K562 (cell line): Measurements from ENCODE around the gene COL4A6. TPM values are rescaled to one million over a fixed set of nuclear protein-coding genes. Genes with fewer than 3 reads are reported as not detected.

Experiments
- ATAC-seq: fragments of 200-7000 bp; cut with Tn5 transposase; 3 replicates; pipeline ENCODE4 v1.9.1; 2020; ENCODE audit warnings: moderate library complexity
- BruUV-seq: library from RNA; stranded (reverse); fragments of 400-500 nt; replicated peaks from 2 replicates; lab custom pipeline; 2021; lab: Mats Ljungman, UMichigan
- CTCF ChIA-PET: fragments of 300-600 bp; formaldehyde crosslinking; extraction: SDS; loops from one replicate; lab custom pipeline; 2021; ENCODE audit warnings: low intra/inter-chr PET ratio; lab: Yijun Ruan, JAX
- POLR2A ChIA-PET: fragments of 300-600, 350-650 bp; sonication (Branson Sonifier 250); formaldehyde crosslinking; extraction: SDS; loops from one replicate; lab custom pipeline; 2021; ENCODE audit warnings: antibody characterized with exemption, inconsistent platforms; lab: Yijun Ruan, JAX
- DNase-seq, 4 experiments: peaks; one replicate each; pipeline versions ENCODE4 v3.0.0 to v3.0.0-alpha.2; 2011 to 2018; ENCODE audit warnings: low spot score in 3 of 4, mixed read lengths in 3 of 4; ENCODE audit errors: extremely low read depth in 1 of 4
- FAIRE-seq: peaks from 2 replicates; lab custom pipeline; 2011; peaks lifted over from hg19 to GRCh38; lab: Jason Lieb, UNC
- H2AFZ ChIP-seq: 2 replicates; pipeline ENCODE4 v1.6.0; 2011; ENCODE audit warnings: low read depth, low read length, control low read depth, inconsistent platforms
- H3K27ac ChIP-seq: fragments of 200-600 bp; 3 replicates; pipeline ENCODE4 v1.8.0; 2011; ENCODE audit warnings: low read depth, mild to moderate bottlenecking, control low read depth, inconsistent platforms, low read length, moderate library complexity, mixed read lengths; ENCODE audit errors: extremely low read depth
- H3K27me3 ChIP-seq, 2 experiments: fragments of 300-600 bp in 1 of 2; 2 replicates in 1 of 2; 3 replicates in 1 of 2; pipeline versions ENCODE4 v1.6.0 to v1.8.0; 2011; ENCODE audit warnings: inconsistent platforms in 2 of 2, low read length in 2 of 2, mild to moderate bottlenecking in 1 of 2, mixed read lengths in 1 of 2, moderate library complexity in 1 of 2; ENCODE audit not compliant: control insufficient read depth in 2 of 2, insufficient read depth in 2 of 2
- H3K36me3 ChIP-seq: fragments of 300-600 bp; 3 replicates; pipeline ENCODE4 v1.8.0; 2011; ENCODE audit warnings: mild to moderate bottlenecking, low read length, inconsistent platforms; ENCODE audit not compliant: control insufficient read depth, insufficient read depth
- H3K4me1 ChIP-seq, 2 experiments: fragments of 200-600 bp in 1 of 2; replicated peaks in 1 of 2; 2 replicates in 1 of 2; 3 replicates in 1 of 2; pipeline versions ENCODE4 v1.5.1 to v1.8.0; 2011; ENCODE audit warnings: inconsistent platforms in 2 of 2, low read length in 2 of 2, mild to moderate bottlenecking in 1 of 2, mixed read lengths in 1 of 2, moderate library complexity in 1 of 2; ENCODE audit not compliant: control insufficient read depth in 2 of 2, insufficient read depth in 2 of 2
- H3K4me2 ChIP-seq: 2 replicates; pipeline ENCODE4 v1.6.1; 2011; ENCODE audit warnings: low read length, control low read depth, inconsistent platforms, mixed read lengths; ENCODE audit not compliant: insufficient read depth
- H3K4me3 ChIP-seq: fragments of 200-600 bp; sonication (generic), shearing (Covaris generic); 2 replicates; pipeline ENCODE4 v1.5.1; 2016; ENCODE audit warnings: control low read depth, inconsistent platforms
- H3K79me2 ChIP-seq: fragments of 200-600 bp; 3 replicates; pipeline ENCODE4 v1.8.0; 2011; ENCODE audit warnings: low read length, inconsistent platforms; ENCODE audit not compliant: control insufficient read depth, insufficient read depth
- H3K9ac ChIP-seq, 2 experiments: 2 replicates each; pipeline versions ENCODE4 v1.6.0 to v1.6.1; 2011; ENCODE audit warnings: low read depth in 2 of 2, low read length in 2 of 2, control low read depth in 1 of 2, inconsistent platforms in 1 of 2, mild to moderate bottlenecking in 1 of 2, mixed read lengths in 1 of 2; ENCODE audit not compliant: insufficient read depth in 1 of 2
- H3K9me1 ChIP-seq: one replicate; pipeline ENCODE4 v1.6.0; 2011; ENCODE audit warnings: inconsistent platforms, mild to moderate bottlenecking, low read length, moderate library complexity; ENCODE audit not compliant: control insufficient read depth, insufficient read depth
- H3K9me3 ChIP-seq: replicated peaks from 2 replicates; pipeline ENCODE4 v1.5.1; 2011; ENCODE audit warnings: low read depth, low read length, inconsistent platforms; ENCODE audit not compliant: control insufficient read depth, insufficient read depth
- H4K20me1 ChIP-seq: replicated peaks from 2 replicates; pipeline ENCODE4 v1.6.1; 2011; ENCODE audit warnings: low read length, inconsistent platforms, mixed read lengths; ENCODE audit not compliant: control insufficient read depth, insufficient read depth
- ID3 ChIP-seq, 2 experiments: fragments of 250-450 bp in 1 of 2; fragments of 450-650 bp in 1 of 2; sonication (Bioruptor Pico) in 1 of 2; IDR thresholded peaks; 2 replicates each; pipeline versions ENCODE4 v1.6.1 to v1.8.0; 2016 to 2021; ENCODE audit warnings: mild to moderate bottlenecking in 2 of 2, moderate library complexity in 2 of 2, missing compliant biosample characterization in 1 of 2, missing genetic modification characterization in 1 of 2
- NFE2L1 ChIP-seq: fragments of 450-650 bp; IDR thresholded peaks from 2 replicates; pipeline ENCODE4 v1.6.1; 2016; ENCODE audit warnings: missing genetic modification characterization, low read depth, mild to moderate bottlenecking, missing compliant biosample characterization, moderate library complexity, borderline replicate concordance
- NR2C1 ChIP-seq, 2 experiments: fragments of 450-650 bp; IDR thresholded peaks; 2 replicates each; pipeline ENCODE4 v1.6.1; 2017; ENCODE audit warnings: mild to moderate bottlenecking in 2 of 2, antibody characterized with exemption in 1 of 2, inconsistent platforms in 1 of 2, missing compliant biosample characterization in 1 of 2, missing genetic modification characterization in 1 of 2
- RB1 ChIP-seq: fragments of 450-650 bp; IDR thresholded peaks from 2 replicates; pipeline ENCODE4 v1.6.1; 2017; ENCODE audit warnings: low read depth, mild to moderate bottlenecking
- ZBED1 ChIP-seq: IDR thresholded peaks from 2 replicates; pipeline ENCODE4 v1.6.1; 2014
- ZFP36 ChIP-seq: fragments of 150-350 bp; IDR thresholded peaks from 2 replicates; pipeline ENCODE4 v1.6.1; 2018; ENCODE audit warnings: low read length, low read depth; ENCODE audit not compliant: partially characterized antibody
- ZNF175 ChIP-seq: fragments of 200-800 bp; sonication (Bioruptor generic); IDR thresholded peaks from 2 replicates; pipeline ENCODE4 v1.6.1; 2016; ENCODE audit warnings: low read depth, mild to moderate bottlenecking, missing genetic modification characterization, missing compliant biosample characterization
- ZNF512 ChIP-seq: IDR thresholded peaks from 2 replicates; pipeline ENCODE4 v1.6.1; 2016; ENCODE audit warnings: missing genetic modification characterization, missing compliant biosample characterization
- WGBS: fragments of 100-300 bp; shearing (Covaris generic); methylation state at CpG from one replicate; pipeline ENCODE4 v1.1.6; 2016; ENCODE audit warnings: low coverage, mixed read lengths; ENCODE audit not compliant: insufficient coverage; ENCODE audit errors: missing lambda C conversion rate; 5-methylcytosine and 5-hydroxymethylcytosine counted together
- in situ Hi-C: fragments of 300-500 bp; cut with MboI; formaldehyde crosslinking; loops from 4 replicates; pipeline ENCODE4 v1.15.0; 2018; ENCODE audit warnings: inconsistent platforms, mixed read lengths
- intact Hi-C: fragments of 100-400 bp; cut with micrococcal nuclease; formaldehyde crosslinking; loops from 2 replicates; pipeline ENCODE4 v1.14.2; 2022
- polyA plus RNA-seq, 8 experiments: library from polyadenylated mRNA; depleted of rRNA in 4 of 8; stranded (reverse) in 5 of 8; unstranded in 3 of 8; fragments of >200 nt; fragmentation: Nextera tagmentation in 2 of 8; fragmentation: Illumina TruSeq in 1 of 8; extraction: Ambion mirVana in 2 of 8; extraction: Trizol in 1 of 8; gene quantifications; 2 replicates each; pipeline versions ENCODE4 v1.2.1 to v1.2.3, GENCODE V29; 2011 to 2014; ENCODE audit warnings: inconsistent platforms in 1 of 8, missing spikeins in 1 of 8
- total RNA-seq, 7 experiments: library from RNA; depleted of rRNA in 6 of 7; stranded (reverse); fragments of >200 nt in 6 of 7; fragmentation: Illumina TruSeq in 2 of 7; extraction: Trizol in 2 of 7; gene quantifications; 2 replicates each; pipeline versions ENCODE4 v1.2.1 to v1.2.3, GENCODE V29; 2011 to 2021; ENCODE audit warnings: low replicate concordance in 1 of 7
- TF ChIP-seq, protein P1 (sequence below), 2 experiments: fragments of 450-650 bp; IDR thresholded peaks; 2 replicates each; pipeline ENCODE4 v1.6.1; 2016; ENCODE audit warnings: mild to moderate bottlenecking in 2 of 2, borderline replicate concordance in 1 of 2, low read depth in 1 of 2, moderate library complexity in 1 of 2

The COL4A6 gene
- total and polyA plus RNA-seq, 9 of the 15 experiments (the other 6 are each of a cell fraction or from before 2014, with no cell fraction given) = 0.02 to 0.05 TPM; not detected in 7

GRCh38 chrX:108285918-108286317, 152.3 kb downstream of the COL4A6 start (continued):
- TF ChIP-seq NR2C1 (IDR thresholded peaks at IDR 0.05) (no peak), NR2C1 (tag; IDR thresholded peaks at IDR 0.05) (no peak), ZNF512 (no peak), ID3 (CRISPR knock-in tag; IDR thresholded peaks at IDR 0.05) (no peak), ID3 (tag; IDR thresholded peaks at IDR 0.05) (no peak), ZFP36 (no peak)

GRCh38 chrX:108285356-108285755, 152.9 kb downstream of the COL4A6 start:
- Histone ChIP-seq H3K9me3 (no peaks in the 10 kb centered on the region), H3K9me1 (no peaks in the 10 kb centered on the region), H2AFZ (no peak overlapping the region), H3K9ac (no peak overlapping the region), H4K20me1 (no peaks in the 10 kb centered on the region), H3K4me2 (no peak overlapping the region), H3K4me3 (no peak overlapping the region), H3K36me3 (no peaks in the 10 kb centered on the region), H3K27ac (no peak overlapping the region), H3K27me3 (no peaks in the 10 kb centered on the region), H3K4me1 (no peaks in the 10 kb centered on the region), H3K79me2 (no peaks in the 10 kb centered on the region)
- ChIA-PET POLR2A (no interaction called here), CTCF (no interaction called here)
- no TSS peak for BruUV-seq
- no peak for ATAC-seq
- intact Hi-C loops (no loop called here), in situ Hi-C loops (no loop called here)
- WGBS = 0% methylated on average over 2 of the region's 2 CpGs
- FAIRE-seq = no peak
- no peak for DNase-seq
- TF ChIP-seq ZNF175 (CRISPR knock-in tag) (no peak), ZBED1 (no peak), RB1 (no peak), NFE2L1 (no peak)
- TF ChIP-seq, protein P1, sequence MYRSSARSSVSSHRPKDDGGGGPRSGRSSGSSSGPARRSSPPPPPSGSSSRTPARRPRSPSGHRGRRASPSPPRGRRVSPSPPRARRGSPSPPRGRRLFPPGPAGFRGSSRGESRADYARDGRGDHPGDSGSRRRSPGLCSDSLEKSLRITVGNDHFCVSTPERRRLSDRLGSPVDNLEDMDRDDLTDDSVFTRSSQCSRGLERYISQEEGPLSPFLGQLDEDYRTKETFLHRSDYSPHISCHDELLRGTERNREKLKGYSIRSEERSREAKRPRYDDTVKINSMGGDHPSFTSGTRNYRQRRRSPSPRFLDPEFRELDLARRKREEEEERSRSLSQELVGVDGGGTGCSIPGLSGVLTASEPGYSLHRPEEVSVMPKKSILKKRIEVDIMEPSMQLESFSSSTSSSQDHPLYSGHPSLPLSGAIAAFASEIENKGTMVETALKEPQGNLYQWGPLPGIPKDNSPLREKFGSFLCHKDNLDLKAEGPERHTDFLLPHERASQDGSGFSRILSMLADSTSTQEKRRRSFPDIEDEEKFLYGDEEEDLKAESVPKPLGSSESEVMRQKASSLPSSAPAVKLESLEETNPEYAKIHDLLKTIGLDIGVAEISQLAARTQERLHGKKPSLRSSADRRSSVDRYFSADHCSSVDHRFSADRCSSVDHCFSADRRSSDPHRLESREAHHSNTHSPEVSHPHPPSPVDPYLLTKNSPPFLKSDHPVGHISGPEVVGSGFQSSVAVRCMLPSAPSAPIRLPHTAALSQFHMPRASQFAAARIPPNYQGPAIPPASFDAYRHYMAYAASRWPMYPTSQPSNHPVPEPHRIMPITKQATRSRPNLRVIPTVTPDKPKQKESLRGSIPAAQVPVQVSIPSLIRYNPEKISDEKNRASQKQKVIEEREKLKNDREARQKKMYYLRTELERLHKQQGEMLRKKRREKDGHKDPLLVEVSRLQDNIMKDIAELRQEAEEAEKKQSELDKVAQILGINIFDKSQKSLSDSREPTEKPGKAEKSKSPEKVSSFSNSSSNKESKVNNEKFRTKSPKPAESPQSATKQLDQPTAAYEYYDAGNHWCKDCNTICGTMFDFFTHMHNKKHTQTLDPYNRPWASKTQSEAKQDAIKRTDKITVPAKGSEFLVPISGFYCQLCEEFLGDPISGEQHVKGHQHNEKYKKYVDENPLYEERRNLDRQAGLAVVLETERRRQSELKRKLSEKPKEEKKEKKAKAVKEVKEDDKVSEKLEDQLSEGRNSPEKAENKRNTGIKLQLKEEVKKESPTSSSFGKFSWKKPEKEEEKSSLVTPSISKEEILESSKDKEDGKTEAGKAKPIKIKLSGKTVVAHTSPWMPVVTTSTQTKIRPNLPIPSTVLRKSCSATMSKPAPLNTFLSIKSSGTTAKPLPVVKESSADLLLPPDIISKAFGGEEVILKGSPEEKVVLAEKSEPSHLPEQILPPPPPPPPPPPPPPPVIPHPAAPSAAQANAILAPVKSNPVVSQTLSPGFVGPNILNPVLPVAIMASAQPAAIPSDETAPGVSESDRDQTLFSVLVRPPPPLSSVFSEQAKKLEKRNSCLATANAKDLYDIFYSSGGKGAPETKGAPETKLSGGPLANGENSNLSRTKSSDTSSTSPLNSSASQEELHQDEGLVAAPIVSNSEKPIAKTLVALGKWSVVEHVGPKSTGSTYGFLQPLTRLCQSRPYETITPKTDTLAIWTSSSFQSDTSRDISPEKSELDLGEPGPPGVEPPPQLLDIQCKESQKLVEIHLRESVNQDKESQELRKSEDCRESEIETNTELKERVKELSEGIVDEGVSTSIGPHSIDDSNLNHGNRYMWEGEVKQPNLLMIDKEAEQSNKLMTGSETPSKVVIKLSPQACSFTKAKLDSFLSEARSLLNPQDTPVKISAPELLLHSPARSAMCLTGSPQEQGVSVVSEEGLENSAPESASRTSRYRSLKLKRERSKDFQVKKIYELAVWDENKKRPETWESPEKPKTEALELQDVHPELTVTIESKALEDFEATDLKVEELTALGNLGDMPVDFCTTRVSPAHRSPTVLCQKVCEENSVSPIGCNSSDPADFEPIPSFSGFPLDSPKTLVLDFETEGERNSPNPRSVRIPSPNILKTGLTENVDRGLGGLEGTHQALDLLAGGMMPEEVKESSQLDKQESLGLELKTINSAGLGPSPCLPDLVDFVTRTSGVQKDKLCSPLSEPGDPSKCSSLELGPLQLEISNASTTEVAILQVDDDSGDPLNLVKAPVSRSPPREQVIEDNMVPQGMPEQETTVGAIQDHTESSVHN (IDR thresholded peaks at IDR 0.05; ENCODE audit: borderline replicate concordance in 1 of 2, low read depth in 1 of 2) = no peak
